Endothelial cell of umbilical vein (primary cell): ENCODE data around the gene ZNF559.

Source experiments
- CTCF ChIP-seq, 2 donors: IDR thresholded peaks; 1 replicate in 1 of 2; 2 replicates in 1 of 2; pipeline ENCODE4 v1.5.1; 2011; ENCODE audit warnings: low read length in 2 of 2, mild to moderate bottlenecking in 2 of 2, moderate library complexity in 2 of 2, control low read depth in 1 of 2, inconsistent platforms in 1 of 2, low read depth in 1 of 2; ENCODE audit not compliant: insufficient read depth in 1 of 2; ENCODE audit errors: extremely low read depth in 1 of 2
- EZH2 ChIP-seq: IDR thresholded peaks from 2 replicates; pipeline ENCODE4 v1.6.1; 2012; ENCODE audit warnings: borderline replicate concordance, low read depth, mild to moderate bottlenecking, moderate library complexity, low read length, inconsistent platforms; ENCODE audit not compliant: severe bottlenecking
- FOS ChIP-seq: IDR thresholded peaks from 2 replicates; pipeline ENCODE4 v1.6.1; 2011; ENCODE audit warnings: mild to moderate bottlenecking, low read length, moderate library complexity, borderline replicate concordance; ENCODE audit not compliant: insufficient read depth
- GATA2 ChIP-seq: IDR thresholded peaks from 2 replicates; pipeline ENCODE4 v1.7.0; 2011; ENCODE audit warnings: low read depth, mild to moderate bottlenecking, moderate library complexity, mixed read lengths, low read length; ENCODE audit not compliant: insufficient read length, insufficient read depth
- MAX ChIP-seq: IDR thresholded peaks from 2 replicates; pipeline ENCODE4 v1.6.1; 2011; ENCODE audit not compliant: insufficient read depth, insufficient read length
- MYC ChIP-seq: IDR thresholded peaks from one replicate; pipeline ENCODE4 v1.6.1; 2011; ENCODE audit warnings: mild to moderate bottlenecking, low read depth, low read length
- POLR2A ChIP-seq: IDR thresholded peaks from 2 replicates; pipeline ENCODE4 v1.6.1; 2012; ENCODE audit warnings: low read depth, mild to moderate bottlenecking, control low read depth, low read length
- POLR2AphosphoS5 ChIP-seq: IDR thresholded peaks from 2 replicates; pipeline ENCODE4 v1.6.1; 2012; ENCODE audit warnings: low read depth, mild to moderate bottlenecking, control low read depth, low read length, moderate library complexity; ENCODE audit not compliant: insufficient read depth

DNA sequence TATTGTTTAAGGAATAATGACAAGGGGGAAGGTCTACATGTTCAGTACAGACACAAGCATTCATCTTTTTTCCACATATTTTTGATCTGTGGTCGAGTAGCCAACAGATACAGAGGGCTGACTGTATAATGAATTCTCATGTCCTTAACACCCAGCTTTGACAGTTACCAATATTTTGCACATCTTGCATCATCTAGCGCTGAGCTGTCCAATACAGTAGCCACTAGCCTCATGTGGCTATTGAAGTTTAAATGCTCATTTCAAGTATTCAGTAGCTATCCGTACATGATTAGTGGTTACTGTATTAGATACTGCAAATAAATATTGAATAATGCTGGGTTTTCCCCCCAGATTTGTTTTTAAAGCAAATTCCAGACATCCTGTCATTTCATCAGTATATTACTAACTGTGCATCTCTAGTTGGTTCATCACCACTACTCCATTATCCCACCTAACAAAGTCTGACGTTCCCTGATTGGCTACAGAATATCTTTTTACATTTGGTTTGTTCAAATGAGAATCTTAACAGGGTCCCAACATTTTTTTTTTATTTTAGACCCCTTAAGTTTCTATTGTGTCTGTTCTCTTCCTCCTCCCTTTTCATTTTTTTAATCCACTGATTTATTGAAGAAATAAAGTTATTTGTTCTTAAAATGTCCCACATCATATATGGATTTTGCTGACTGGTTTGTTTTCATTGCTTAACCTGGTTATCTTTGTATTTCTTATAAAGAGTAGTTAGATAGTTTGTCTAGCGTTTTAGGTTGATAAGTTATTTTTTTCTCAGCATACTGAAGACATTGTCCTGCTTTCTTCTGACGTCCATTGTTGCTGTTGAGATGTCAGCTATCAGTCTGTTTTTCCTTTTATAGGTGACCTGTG is 47.0 kb downstream of the ZNF559 start:
- TF ChIP-seq CTCF (IDR thresholded peaks at IDR 0.05; ENCODE audit: extremely low read depth in 1 of 2, insufficient read depth in 1 of 2, low read depth in 1 of 2, low read length in 2 of 2): no peak
- no peak for TF ChIP-seq POLR2A
- no peak for TF ChIP-seq POLR2AphosphoS5
- no peak for TF ChIP-seq EZH2
- no peak for TF ChIP-seq FOS
- TF ChIP-seq MAX: no peak
- TF ChIP-seq MYC: no peak
- TF ChIP-seq GATA2: no peak
